ENCODE results near the gene PIEZO2.

Gene PIEZO2

DNA sequence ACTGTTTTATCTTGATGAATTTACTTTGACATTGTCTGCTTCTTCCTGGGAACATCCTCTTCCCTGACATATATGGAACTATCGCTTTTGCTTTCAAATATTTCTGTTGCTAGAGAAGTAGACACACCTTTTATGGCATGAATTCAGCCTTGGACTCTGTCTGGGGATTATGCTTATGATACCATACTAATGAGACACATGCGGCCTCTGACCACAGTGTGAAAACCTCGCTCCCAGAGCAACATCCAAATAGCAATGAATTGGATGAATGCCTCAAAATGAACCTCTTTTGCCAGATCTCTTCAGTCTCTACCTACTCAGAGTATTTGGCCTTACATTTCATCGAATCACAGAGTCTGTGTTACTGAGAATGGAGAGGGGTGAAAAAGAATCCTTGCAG is 70.9 kb downstream of the PIEZO2 start:
- TF ChIP-seq BACH2 (CRISPR knock-in tag; IDR thresholded peaks at IDR 0.05; ENCODE audit: borderline replicate concordance) (no peak), ZNF565 (CRISPR knock-in tag; conservative IDR thresholded peaks at IDR 0.05; ENCODE audit: low read depth) (no peak), ZFP30 (CRISPR knock-in tag; IDR thresholded peaks at IDR 0.05) (no peak), ARNTL (CRISPR knock-in tag; IDR thresholded peaks at IDR 0.05; ENCODE audit: borderline replicate concordance, low read depth) (no peak), SNAI2 (CRISPR knock-in tag; IDR thresholded peaks at IDR 0.05) (no peak), ZC3H10 (CRISPR knock-in tag; IDR thresholded peaks at IDR 0.05) (no peak), GLIS3 (CRISPR knock-in tag; IDR thresholded peaks at IDR 0.05) (no peak), ZNF8 (CRISPR knock-in tag; IDR thresholded peaks at IDR 0.05) (no peak), OSR1 (CRISPR knock-in tag; IDR thresholded peaks at IDR 0.05) (no peak), RARB (CRISPR knock-in tag; IDR thresholded peaks at IDR 0.05) (no peak), ISL1 (CRISPR knock-in tag; IDR thresholded peaks at IDR 0.05) (no peak), TOX (CRISPR knock-in tag; IDR thresholded peaks at IDR 0.05; ENCODE audit: borderline replicate concordance) (no peak), TCF4 (CRISPR knock-in tag; IDR thresholded peaks at IDR 0.05; ENCODE audit: borderline replicate concordance) (no peak)
- TF ChIP-seq, protein P1, sequence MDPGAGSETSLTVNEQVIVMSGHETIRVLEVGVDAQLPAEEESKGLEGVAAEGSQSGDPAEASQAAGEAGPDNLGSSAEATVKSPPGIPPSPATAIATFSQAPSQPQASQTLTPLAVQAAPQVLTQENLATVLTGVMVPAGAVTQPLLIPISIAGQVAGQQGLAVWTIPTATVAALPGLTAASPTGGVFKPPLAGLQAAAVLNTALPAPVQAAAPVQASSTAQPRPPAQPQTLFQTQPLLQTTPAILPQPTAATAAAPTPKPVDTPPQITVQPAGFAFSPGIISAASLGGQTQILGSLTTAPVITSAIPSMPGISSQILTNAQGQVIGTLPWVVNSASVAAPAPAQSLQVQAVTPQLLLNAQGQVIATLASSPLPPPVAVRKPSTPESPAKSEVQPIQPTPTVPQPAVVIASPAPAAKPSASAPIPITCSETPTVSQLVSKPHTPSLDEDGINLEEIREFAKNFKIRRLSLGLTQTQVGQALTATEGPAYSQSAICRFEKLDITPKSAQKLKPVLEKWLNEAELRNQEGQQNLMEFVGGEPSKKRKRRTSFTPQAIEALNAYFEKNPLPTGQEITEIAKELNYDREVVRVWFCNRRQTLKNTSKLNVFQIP (CRISPR knock-in tag; IDR thresholded peaks at IDR 0.05; ENCODE audit: borderline replicate concordance, low read depth) = no peak
- TF ChIP-seq, protein P2, sequence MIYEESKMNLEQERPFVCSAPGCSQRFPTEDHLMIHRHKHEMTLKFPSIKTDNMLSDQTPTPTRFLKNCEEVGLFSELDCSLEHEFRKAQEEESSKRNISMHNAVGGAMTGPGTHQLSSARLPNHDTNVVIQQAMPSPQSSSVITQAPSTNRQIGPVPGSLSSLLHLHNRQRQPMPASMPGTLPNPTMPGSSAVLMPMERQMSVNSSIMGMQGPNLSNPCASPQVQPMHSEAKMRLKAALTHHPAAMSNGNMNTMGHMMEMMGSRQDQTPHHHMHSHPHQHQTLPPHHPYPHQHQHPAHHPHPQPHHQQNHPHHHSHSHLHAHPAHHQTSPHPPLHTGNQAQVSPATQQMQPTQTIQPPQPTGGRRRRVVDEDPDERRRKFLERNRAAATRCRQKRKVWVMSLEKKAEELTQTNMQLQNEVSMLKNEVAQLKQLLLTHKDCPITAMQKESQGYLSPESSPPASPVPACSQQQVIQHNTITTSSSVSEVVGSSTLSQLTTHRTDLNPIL (CRISPR knock-in tag; IDR thresholded peaks at IDR 0.05; ENCODE audit: low read depth) = no peak
- TF ChIP-seq, protein P3, sequence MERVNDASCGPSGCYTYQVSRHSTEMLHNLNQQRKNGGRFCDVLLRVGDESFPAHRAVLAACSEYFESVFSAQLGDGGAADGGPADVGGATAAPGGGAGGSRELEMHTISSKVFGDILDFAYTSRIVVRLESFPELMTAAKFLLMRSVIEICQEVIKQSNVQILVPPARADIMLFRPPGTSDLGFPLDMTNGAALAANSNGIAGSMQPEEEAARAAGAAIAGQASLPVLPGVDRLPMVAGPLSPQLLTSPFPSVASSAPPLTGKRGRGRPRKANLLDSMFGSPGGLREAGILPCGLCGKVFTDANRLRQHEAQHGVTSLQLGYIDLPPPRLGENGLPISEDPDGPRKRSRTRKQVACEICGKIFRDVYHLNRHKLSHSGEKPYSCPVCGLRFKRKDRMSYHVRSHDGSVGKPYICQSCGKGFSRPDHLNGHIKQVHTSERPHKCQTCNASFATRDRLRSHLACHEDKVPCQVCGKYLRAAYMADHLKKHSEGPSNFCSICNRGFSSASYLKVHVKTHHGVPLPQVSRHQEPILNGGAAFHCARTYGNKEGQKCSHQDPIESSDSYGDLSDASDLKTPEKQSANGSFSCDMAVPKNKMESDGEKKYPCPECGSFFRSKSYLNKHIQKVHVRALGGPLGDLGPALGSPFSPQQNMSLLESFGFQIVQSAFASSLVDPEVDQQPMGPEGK (CRISPR knock-in tag; IDR thresholded peaks at IDR 0.05; ENCODE audit: borderline replicate concordance) = no peak
- TF ChIP-seq, protein P4, sequence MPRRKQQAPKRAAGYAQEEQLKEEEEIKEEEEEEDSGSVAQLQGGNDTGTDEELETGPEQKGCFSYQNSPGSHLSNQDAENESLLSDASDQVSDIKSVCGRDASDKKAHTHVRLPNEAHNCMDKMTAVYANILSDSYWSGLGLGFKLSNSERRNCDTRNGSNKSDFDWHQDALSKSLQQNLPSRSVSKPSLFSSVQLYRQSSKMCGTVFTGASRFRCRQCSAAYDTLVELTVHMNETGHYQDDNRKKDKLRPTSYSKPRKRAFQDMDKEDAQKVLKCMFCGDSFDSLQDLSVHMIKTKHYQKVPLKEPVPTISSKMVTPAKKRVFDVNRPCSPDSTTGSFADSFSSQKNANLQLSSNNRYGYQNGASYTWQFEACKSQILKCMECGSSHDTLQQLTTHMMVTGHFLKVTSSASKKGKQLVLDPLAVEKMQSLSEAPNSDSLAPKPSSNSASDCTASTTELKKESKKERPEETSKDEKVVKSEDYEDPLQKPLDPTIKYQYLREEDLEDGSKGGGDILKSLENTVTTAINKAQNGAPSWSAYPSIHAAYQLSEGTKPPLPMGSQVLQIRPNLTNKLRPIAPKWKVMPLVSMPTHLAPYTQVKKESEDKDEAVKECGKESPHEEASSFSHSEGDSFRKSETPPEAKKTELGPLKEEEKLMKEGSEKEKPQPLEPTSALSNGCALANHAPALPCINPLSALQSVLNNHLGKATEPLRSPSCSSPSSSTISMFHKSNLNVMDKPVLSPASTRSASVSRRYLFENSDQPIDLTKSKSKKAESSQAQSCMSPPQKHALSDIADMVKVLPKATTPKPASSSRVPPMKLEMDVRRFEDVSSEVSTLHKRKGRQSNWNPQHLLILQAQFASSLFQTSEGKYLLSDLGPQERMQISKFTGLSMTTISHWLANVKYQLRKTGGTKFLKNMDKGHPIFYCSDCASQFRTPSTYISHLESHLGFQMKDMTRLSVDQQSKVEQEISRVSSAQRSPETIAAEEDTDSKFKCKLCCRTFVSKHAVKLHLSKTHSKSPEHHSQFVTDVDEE (CRISPR knock-in tag; IDR thresholded peaks at IDR 0.05) = no peak
- no peak for ATAC-seq

DNA sequence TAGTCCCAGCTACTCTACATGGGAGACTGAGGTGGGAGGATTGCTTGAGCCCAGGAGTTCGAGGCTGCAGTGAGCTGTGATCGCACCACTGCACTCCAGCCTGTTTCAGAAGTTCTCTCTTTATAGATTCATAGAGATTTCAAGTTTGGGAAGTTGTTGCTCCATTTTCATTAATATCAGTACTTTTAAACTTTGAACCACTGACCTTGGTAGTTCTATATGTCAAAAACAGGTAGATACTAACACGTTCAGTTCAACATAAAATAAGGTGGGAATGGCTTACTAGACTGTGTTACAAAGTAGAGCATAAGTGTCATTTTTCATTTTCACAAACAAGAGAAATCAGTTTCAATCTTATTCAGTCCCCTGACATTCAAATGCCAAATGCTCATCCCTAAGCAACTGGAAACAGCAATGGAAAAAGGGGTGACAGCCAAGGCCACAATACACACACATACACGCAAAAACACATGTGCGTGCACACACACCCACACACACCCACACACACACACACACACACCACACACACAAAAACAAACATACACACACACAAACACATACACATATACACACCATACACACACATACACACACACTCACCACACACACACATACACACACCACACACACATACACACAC is 71.7 kb downstream of the PIEZO2 start:
- no peak for ATAC-seq
- TF ChIP-seq BACH2 (CRISPR knock-in tag; IDR thresholded peaks at IDR 0.05; ENCODE audit: borderline replicate concordance) = no peak
- no peak for TF ChIP-seq RARB (CRISPR knock-in tag; IDR thresholded peaks at IDR 0.05)
- no peak for TF ChIP-seq ZNF8 (CRISPR knock-in tag; IDR thresholded peaks at IDR 0.05)
- no peak for TF ChIP-seq ZNF70 (CRISPR knock-in tag; IDR thresholded peaks at IDR 0.05)
- no peak for TF ChIP-seq SNAI2 (CRISPR knock-in tag; IDR thresholded peaks at IDR 0.05)
- TF ChIP-seq ISL1 (CRISPR knock-in tag; IDR thresholded peaks at IDR 0.05) = no peak
- no peak for TF ChIP-seq ESRRG (CRISPR knock-in tag; IDR thresholded peaks at IDR 0.05)
- TF ChIP-seq, protein P1 (CRISPR knock-in tag; IDR thresholded peaks at IDR 0.05; ENCODE audit: borderline replicate concordance, low read depth) = no peak
- TF ChIP-seq, protein P4 (CRISPR knock-in tag; IDR thresholded peaks at IDR 0.05) = no peak
- TF ChIP-seq ARNTL (CRISPR knock-in tag; IDR thresholded peaks at IDR 0.05; ENCODE audit: borderline replicate concordance, low read depth) = no peak
- no peak for TF ChIP-seq TOX (CRISPR knock-in tag; IDR thresholded peaks at IDR 0.05; ENCODE audit: borderline replicate concordance)
- no peak for TF ChIP-seq ZFP3 (CRISPR knock-in tag; IDR thresholded peaks at IDR 0.05)
- TF ChIP-seq, protein P2 (CRISPR knock-in tag; IDR thresholded peaks at IDR 0.05; ENCODE audit: low read depth) = no peak
- TF ChIP-seq GLIS3 (CRISPR knock-in tag; IDR thresholded peaks at IDR 0.05) = no peak
- no peak for TF ChIP-seq ZC3H10 (CRISPR knock-in tag; IDR thresholded peaks at IDR 0.05)
- no peak for TF ChIP-seq ZFP30 (CRISPR knock-in tag; IDR thresholded peaks at IDR 0.05)
- TF ChIP-seq, protein P3 (CRISPR knock-in tag; IDR thresholded peaks at IDR 0.05; ENCODE audit: borderline replicate concordance) = no peak
- no peak for TF ChIP-seq ZNF565 (CRISPR knock-in tag; conservative IDR thresholded peaks at IDR 0.05; ENCODE audit: low read depth)

Data from SK-N-SH treated with all-trans-retinoic acid at 6 μM for 48 hours (cell line).